DOHH2 (cell line): ENCODE data around the gene CEACAM7.

Source experiments
- CTCF ChIP-seq: fragments of 200-600 bp; sonication (generic); IDR thresholded peaks from one replicate; pipeline ENCODE4 v1.5.1; 2014; ENCODE audit warnings: antibody characterized with exemption, mild to moderate bottlenecking, low read depth, low read length; ENCODE audit not compliant: poor library complexity, severe bottlenecking
- EZH2phosphoT487 ChIP-seq: fragments of 200-600 bp; sonication (generic); IDR thresholded peaks from 2 replicates; pipeline ENCODE4 v1.6.1; 2017; ENCODE audit warnings: borderline replicate concordance, mild to moderate bottlenecking, antibody characterized with exemption, low read length, moderate library complexity, mixed read lengths

- TF ChIP-seq CTCF (no peak), EZH2phosphoT487 (no peak)
Measured at GRCh38 chr19:41700381-41701195, 12.5 kb upstream of the CEACAM7 start.
